Placental epithelial cell (primary cell): ENCODE measurements around the gene SLC6A20. TPM values are rescaled to one million over a fixed set of nuclear protein-coding genes. Genes with fewer than 3 reads are reported as not detected.

Experiments
- small RNA-seq: library from RNA; depleted of rRNA; stranded (forward); fragments of <200 nt; gene quantifications from one replicate; pipeline ENCODE3, GENCODE V24; 2012
- total RNA-seq: library from RNA; depleted of rRNA; stranded (reverse); fragments of >200 nt; gene quantifications from 2 replicates; pipeline ENCODE4 v1.2.3, GENCODE V29; 2012

SLC6A20 gene
- total RNA-seq, result not detected in 2 replicates

GRCh38 chr3:45795882-45796765, at the start of gene SLC6A20:
TSS of gene SLC6A20 (minus strand) at chr3:45796536. CDS start at chr3:45796419, 117 bp downstream.

GRCh38 chr3:45841757-45842491, 45.6 kb upstream of the SLC6A20 start, which contains the start of gene LZTFL1:
TSS of gene LZTFL1 (minus strand) at chr3:45842119. CDS start at chr3:45841991, 128 bp downstream.

Small RNAs within 50 kb of the gene (small RNA-seq; reads per million reads assigned to genes)
- not detected for gene RN7SL145P

Other genes with a start within 250 kb of the SLC6A20 start
- gene LIMD1, start 201.8 kb downstream of the SLC6A20 start, total RNA-seq, result 11.2 and 13.7 TPM in 2 replicates
- 27.1 and 30.4 TPM in 2 replicates for gene SACM1L, start 107.1 kb downstream of the SLC6A20 start, total RNA-seq
- 20.4 and 22.8 TPM in 2 replicates for gene LZTFL1, start 45.6 kb upstream of the SLC6A20 start, total RNA-seq
- gene CCR9, start 90.0 kb upstream of the SLC6A20 start, total RNA-seq, result not detected in 2 replicates
- gene CXCR6, start 146.9 kb upstream of the SLC6A20 start, total RNA-seq, result not detected in 2 replicates
- gene FYCO1, start 199.3 kb upstream of the SLC6A20 start, total RNA-seq, result 2.4 and 4.3 TPM in 2 replicates
- under 0.01 TPM in 1 of 2 replicates, not detected in the other for gene XCR1, start 230.9 kb upstream of the SLC6A20 start, total RNA-seq